Glomerular visceral epithelial cell (primary cell): ENCODE measurements around the gene TGFBR3.
A peak's percentile ranks its signal among the peaks of the same experiment; 100 is the strongest.
"Not testable (repeated sequence)": the region's sequence is repeated elsewhere in the genome, so short reads cannot be mapped to it uniquely, and the experiment has no call there.

Experiments used
- DNase-seq: peaks from one replicate; pipeline ENCODE4 v3.0.0-alpha.2; 2016; ENCODE audit errors: extremely low spot score

TGFBR3 gene

GRCh38 chr1:91884459-91885212 is 1.3 kb downstream of the TGFBR3 start:
- peak; percentile 16 for DNase-seq

- DNase-seq = peak; percentile 20
These were observed 2.5 kb downstream of the TGFBR3 start for GRCh38 chr1:91883470-91883869.

- no peak for DNase-seq
These were observed 4.7 kb downstream of the TGFBR3 start for GRCh38 chr1:91881280-91881679.

GRCh38 chr1:91879733-91880132 is 6.2 kb downstream of the TGFBR3 start:
- no peak for DNase-seq

GRCh38 chr1:91877574-91878208 is 8.3 kb downstream of the TGFBR3 start:
- DNase-seq = no peak

GRCh38 chr1:91876781-91877573 is 9.0 kb downstream of the TGFBR3 start:
- DNase-seq = no peak

- no peak for DNase-seq
These were observed 9.9 kb downstream of the TGFBR3 start for GRCh38 chr1:91876040-91876470.

GRCh38 chr1:91874167-91874566 is 11.8 kb downstream of the TGFBR3 start:
- DNase-seq = no peak

- DNase-seq = peak; percentile 48
These were observed 13.3 kb downstream of the TGFBR3 start for GRCh38 chr1:91872559-91873081.

- DNase-seq = no peak
These were observed 14.0 kb downstream of the TGFBR3 start for GRCh38 chr1:91872000-91872399.

GRCh38 chr1:91870322-91870721 is 15.6 kb downstream of the TGFBR3 start:
- no peak for DNase-seq

GRCh38 chr1:91866425-91866824 is 19.5 kb downstream of the TGFBR3 start:
- DNase-seq = no peak

GRCh38 chr1:91864017-91864700 is 21.8 kb downstream of the TGFBR3 start:
- DNase-seq = no peak

GRCh38 chr1:91863498-91863897 is 22.5 kb downstream of the TGFBR3 start:
- no peak for DNase-seq

GRCh38 chr1:91862120-91862519 is 23.8 kb downstream of the TGFBR3 start:
- DNase-seq = no peak

GRCh38 chr1:91857557-91858239 is 28.3 kb downstream of the TGFBR3 start:
- no peak for DNase-seq

- DNase-seq = no peak
These were observed 29.0 kb downstream of the TGFBR3 start for GRCh38 chr1:91856996-91857395.

GRCh38 chr1:91854852-91855534 is 31.0 kb downstream of the TGFBR3 start:
- DNase-seq = no peak

- no peak for DNase-seq
These were observed 32.6 kb downstream of the TGFBR3 start for GRCh38 chr1:91853397-91853796.

- not testable (repeated sequence) for DNase-seq
These were observed 33.9 kb downstream of the TGFBR3 start for GRCh38 chr1:91852011-91852410.
